ENCODE data around the gene WFIKKN1. TPM values are rescaled to one million over a fixed set of nuclear protein-coding genes. Genes with fewer than 3 reads are reported as not detected.

WFIKKN1 gene
- total and polyA plus RNA-seq, 2 of the 13 experiments (the other 11 are each of a cell fraction or from before 2014, with no cell fraction given) = 1.7 to 4.9 TPM

DNA sequence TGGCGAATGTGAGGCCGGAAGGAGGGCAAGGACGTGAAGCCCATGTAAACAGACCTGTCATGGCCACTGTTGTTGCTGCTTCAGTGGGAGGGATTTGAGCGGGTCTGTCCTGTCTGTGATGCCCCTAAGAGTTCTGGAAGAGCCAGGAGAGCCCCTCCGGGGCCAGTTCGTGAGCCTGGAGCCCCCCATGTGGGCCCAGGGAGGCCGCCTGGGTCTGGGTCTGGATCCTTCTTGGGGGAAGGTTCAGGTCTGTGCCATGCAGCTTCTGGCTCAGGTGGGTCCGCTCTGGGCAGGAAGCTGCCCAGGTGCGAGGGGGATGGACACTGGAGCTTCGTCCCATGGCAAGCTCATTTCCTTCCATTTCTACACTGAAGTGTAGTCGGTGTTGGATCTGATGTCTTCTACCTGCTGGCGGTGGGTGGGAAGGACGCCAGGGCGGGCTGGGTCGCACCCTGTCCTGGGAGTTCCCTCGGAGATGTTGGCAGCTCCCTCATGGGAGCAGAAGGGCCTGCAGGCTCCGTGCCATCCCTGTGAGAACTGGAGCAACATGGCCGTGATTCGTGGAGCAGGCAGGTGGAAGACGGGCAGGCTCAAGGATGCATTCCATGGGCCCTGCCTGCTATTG, 11.2 kb upstream of the WFIKKN1 start:
- Histone ChIP-seq H3K9me3 (ENCODE audit: low read length) (no peaks in the 10 kb centered on the region), H3K27ac (ENCODE audit: extremely low read length, insufficient read depth, low read length) (no peak overlapping the region), H3K9ac (ENCODE audit: insufficient read depth, low read depth, low read length) (no peak overlapping the region), H2AFZ (ENCODE audit: low read length) (no peak overlapping the region), H3K27me3 (ENCODE audit: control insufficient read depth in 1 of 2, insufficient read depth in 2 of 2, low read length in 2 of 2) (no peaks in the 10 kb centered on the region), H3K36me3 (replicated peaks in 1 of 2; ENCODE audit: control insufficient read depth in 1 of 2, insufficient read depth in 2 of 2, low read length in 2 of 2) (peaks cover 0 to 6% of the 10 kb centered on the region in 2 experiments; a peak in 1 of 5 replicates), H3K79me2 (ENCODE audit: insufficient read depth, low read length) (no peaks in the 10 kb centered on the region), H3K4me1 (ENCODE audit: insufficient read depth, low read length) (peaks cover 9% of the 10 kb centered on the region), H3K4me2 (ENCODE audit: low read depth, low read length) (no peak overlapping the region), H4K20me1 (ENCODE audit: insufficient read depth, low read length) (no peaks in the 10 kb centered on the region), H3K4me3 (replicated peaks in 1 of 3; ENCODE audit: insufficient read depth in 1 of 3, low read depth in 2 of 3, low read length in 3 of 3) (no peak overlapping the region)
- intact Hi-C loops (cut with micrococcal nuclease; ENCODE audit: unreplicated experiment) (no loop called here), in situ Hi-C loops (cut with HindIII; ENCODE audit: extremely low pct_ligation_motif_present, low pct_unique_long_range_greater_than_20kb) (no loop called here)
- ATAC-seq (no peak), DNase-seq (ENCODE audit: low spot score) (no peak), FAIRE-seq (no peak)
- WGBS (ENCODE audit: low lambda C conversion rate) = 96% methylated on average over 20 of the region's 20 CpGs
- TF ChIP-seq ZC3H13 (CRISPR knock-in tag; IDR thresholded peaks at IDR 0.05) = no peak
- no peak for TF ChIP-seq NONO (IDR thresholded peaks at IDR 0.05)
- no peak for TF ChIP-seq NONO (CRISPR knock-in tag; conservative IDR thresholded peaks at IDR 0.05)
- no peak for TF ChIP-seq ZNF446 (CRISPR knock-in tag; IDR thresholded peaks at IDR 0.05)
- no peak for TF ChIP-seq CHD4 (IDR thresholded peaks at IDR 0.05; ENCODE audit: borderline replicate concordance, low read length)
- TF ChIP-seq MIER3 (CRISPR knock-in tag; IDR thresholded peaks at IDR 0.05; ENCODE audit: borderline replicate concordance) = no peak
- no peak for TF ChIP-seq ZFP41 (CRISPR knock-in tag; IDR thresholded peaks at IDR 0.05; ENCODE audit: borderline replicate concordance)
- TF ChIP-seq PPARG (CRISPR knock-in tag; conservative IDR thresholded peaks at IDR 0.05) = no peak
- no peak for TF ChIP-seq MIER2 (CRISPR knock-in tag; IDR thresholded peaks at IDR 0.05)
- TF ChIP-seq ATF6 (CRISPR knock-in tag; conservative IDR thresholded peaks at IDR 0.05) = no peak
- no peak for TF ChIP-seq ZNF674 (CRISPR knock-in tag; IDR thresholded peaks at IDR 0.05; ENCODE audit: low read depth)
- no peak for TF ChIP-seq ZNF280B (CRISPR knock-in tag; IDR thresholded peaks at IDR 0.05; ENCODE audit: borderline replicate concordance)
- no peak for TF ChIP-seq CENPT (CRISPR knock-in tag; IDR thresholded peaks at IDR 0.05; ENCODE audit: low read depth)
- TF ChIP-seq NFKBIZ (CRISPR knock-in tag; IDR thresholded peaks at IDR 0.05) = no peak
- TF ChIP-seq, protein P1, sequence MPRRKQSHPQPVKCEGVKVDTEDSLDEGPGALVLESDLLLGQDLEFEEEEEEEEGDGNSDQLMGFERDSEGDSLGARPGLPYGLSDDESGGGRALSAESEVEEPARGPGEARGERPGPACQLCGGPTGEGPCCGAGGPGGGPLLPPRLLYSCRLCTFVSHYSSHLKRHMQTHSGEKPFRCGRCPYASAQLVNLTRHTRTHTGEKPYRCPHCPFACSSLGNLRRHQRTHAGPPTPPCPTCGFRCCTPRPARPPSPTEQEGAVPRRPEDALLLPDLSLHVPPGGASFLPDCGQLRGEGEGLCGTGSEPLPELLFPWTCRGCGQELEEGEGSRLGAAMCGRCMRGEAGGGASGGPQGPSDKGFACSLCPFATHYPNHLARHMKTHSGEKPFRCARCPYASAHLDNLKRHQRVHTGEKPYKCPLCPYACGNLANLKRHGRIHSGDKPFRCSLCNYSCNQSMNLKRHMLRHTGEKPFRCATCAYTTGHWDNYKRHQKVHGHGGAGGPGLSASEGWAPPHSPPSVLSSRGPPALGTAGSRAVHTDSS (CRISPR knock-in tag; conservative IDR thresholded peaks at IDR 0.05) = no peak
- no peak for TF ChIP-seq ZFP37 (CRISPR knock-in tag; IDR thresholded peaks at IDR 0.05; ENCODE audit: borderline replicate concordance)
- no peak for TF ChIP-seq KDM1A (CRISPR knock-in tag; IDR thresholded peaks at IDR 0.05)
- TF ChIP-seq ZNF558 (CRISPR knock-in tag; IDR thresholded peaks at IDR 0.05; ENCODE audit: borderline replicate concordance) = no peak
- no peak for TF ChIP-seq ZNF761 (CRISPR knock-in tag; conservative IDR thresholded peaks at IDR 0.05)
- TF ChIP-seq ARNT2 (CRISPR knock-in tag; IDR thresholded peaks at IDR 0.05; ENCODE audit: low read depth) = no peak
- POLR2A ChIA-PET = no interaction called here
- BruUV-seq (replicated peaks) = no TSS peak
- CTCF ChIA-PET (ENCODE audit: low intra/inter-chr PET ratio, low total read pairs) = no interaction called here
